HG03064 (cell line): ENCODE data around the gene OR7A5.
"Not testable (repeated sequence)": the region's sequence is repeated elsewhere in the genome, so short reads cannot be mapped to it uniquely, and the experiment has no call there.

Experiments used
- ATAC-seq: cut with Tn5 transposase; IDR thresholded peaks from one replicate; pipeline ENCODE4 v1.9.1; 2021; ENCODE audit warnings: low read depth; ENCODE audit not compliant: unreplicated experiment

The OR7A5 gene

GRCh38 chr19:14785102-14785793 is 49.7 kb downstream of the OR7A5 start:
- not testable (repeated sequence) for ATAC-seq

DNA sequence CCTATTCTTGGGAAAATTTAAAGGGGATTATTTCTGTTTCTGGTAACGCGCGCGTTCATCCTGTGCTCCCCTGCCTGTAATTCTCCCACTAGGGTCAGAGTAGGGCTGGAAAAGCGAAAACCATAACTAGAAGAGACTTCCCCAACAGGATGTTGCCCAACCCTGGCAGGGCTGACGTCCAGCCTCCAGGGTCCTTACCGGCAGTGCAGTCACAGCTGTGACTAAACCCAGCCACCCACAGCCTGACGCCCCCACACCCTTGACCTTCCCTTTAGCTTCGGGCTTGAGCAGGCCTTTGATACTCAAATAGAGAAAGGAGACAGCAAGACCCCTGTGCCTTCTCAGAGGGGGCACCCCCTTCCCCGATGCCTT is 50.3 kb downstream of the OR7A5 start:
- ATAC-seq: not testable (repeated sequence)

GRCh38 chr19:14783410-14783998 is 51.5 kb downstream of the OR7A5 start:
- ATAC-seq: not testable (repeated sequence)

- ATAC-seq: no peak
These were observed 52.2 kb downstream of the OR7A5 start for GRCh38 chr19:14782626-14783409.

DNA sequence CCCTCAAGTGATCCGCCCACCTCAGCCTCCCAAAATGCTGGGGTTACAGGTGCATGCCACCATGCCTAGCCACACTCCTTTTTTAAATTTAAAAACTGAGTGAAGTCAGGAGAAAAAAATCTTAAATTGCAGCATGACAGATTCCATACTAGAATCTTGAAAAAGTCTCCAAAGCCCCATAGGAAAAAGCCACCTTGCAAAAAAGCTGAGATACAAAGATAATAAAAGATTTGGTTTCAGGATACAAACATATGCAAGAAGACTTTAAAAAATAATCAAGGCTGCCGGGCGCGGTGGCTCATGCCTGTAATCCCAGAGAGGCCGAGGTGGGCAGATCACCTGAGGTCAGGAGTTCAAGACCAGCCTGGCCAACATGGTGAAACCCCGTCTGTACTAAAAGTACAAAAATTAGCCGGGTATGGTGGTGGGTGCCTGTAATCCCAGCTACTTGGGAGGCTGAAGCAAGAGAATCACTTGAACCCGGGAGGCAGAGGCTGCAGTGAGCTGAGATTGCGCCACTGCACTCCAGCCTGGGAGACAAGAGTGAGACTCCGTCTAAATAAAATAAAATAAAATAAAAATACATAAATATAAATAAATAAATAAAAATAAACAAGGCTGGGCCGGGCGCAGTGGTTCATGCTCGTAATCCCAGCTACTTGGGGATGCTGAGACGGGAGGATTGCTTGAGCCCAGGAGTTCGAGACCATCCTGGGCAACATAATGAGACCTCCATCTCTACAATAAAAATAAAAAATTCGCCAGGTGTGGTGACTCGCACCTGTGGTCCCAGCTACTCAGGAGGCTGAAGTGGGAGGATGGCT is 53.1 kb downstream of the OR7A5 start:
- ATAC-seq: not testable (repeated sequence)

DNA sequence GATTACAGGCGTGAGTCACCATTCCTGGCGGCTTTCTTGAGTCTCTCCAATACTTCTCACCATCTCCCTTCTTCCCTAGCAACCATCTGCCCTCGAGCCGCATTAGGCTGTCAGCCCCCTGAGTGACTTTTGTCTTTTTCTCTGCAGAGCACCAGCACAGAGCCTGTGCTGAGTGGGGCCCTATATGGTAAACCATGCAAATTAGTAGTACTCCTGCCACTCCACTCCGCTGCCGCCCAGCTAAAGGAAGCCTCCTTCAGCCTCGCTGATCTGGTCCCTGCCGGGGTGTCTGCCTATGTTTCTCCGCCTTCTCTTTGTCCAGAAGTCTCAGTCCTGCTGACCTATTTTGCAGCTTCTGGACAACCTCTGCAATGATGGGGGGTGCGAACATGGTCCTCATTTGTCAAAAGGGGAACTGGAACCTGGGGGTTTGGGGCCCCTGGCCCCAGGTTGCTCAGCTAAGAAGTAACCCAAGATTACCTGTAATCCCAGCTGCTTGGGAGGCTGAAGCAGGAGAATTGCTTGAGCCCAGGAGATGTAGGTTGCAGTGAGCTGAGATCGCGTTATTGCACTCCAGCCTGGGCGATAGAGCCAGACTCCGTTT is 54.3 kb downstream of the OR7A5 start:
- ATAC-seq: not testable (repeated sequence)

DNA sequence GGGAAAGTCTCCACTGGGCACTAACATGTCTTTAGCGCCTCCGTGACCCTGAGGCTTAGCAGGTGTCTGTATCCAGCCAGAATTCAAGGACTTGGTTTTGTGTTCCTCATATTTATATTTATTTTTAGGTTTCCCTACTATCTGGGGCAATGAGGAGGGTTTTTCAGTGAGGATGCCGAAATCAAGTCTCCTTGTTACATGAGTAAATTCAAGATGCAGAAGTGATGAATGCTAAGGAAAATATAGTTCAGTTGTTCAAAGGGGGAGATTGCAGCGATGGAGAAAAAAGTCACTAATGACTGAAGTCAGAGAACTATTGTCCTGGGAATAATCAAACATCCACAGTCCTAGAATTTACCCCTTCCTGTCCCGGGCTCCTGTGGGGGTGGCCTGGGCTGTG is 55.8 kb downstream of the OR7A5 start:
- no peak for ATAC-seq

- ATAC-seq: not testable (repeated sequence)
These were observed 56.7 kb downstream of the OR7A5 start, which contains the start of gene ADGRE2 for GRCh38 chr19:14778110-14778845. Gene ADGRE2 (minus strand): TSS chr19:14778560. CDS start chr19:14776756, 1,804 bp downstream.

- ATAC-seq: not testable (repeated sequence)
These were observed 57.3 kb downstream of the OR7A5 start for GRCh38 chr19:14777645-14778044.
